K562 (cell line): ENCODE results near the gene CALM1. TPM values are rescaled to one million over a fixed set of nuclear protein-coding genes. Genes with fewer than 3 reads are reported as not detected.

ENCODE experiments used
- CREB3 ChIP-seq: fragments of 450-650 bp; conservative IDR thresholded peaks from 2 replicates; pipeline ENCODE4 v1.6.1; 2016; ENCODE audit warnings: missing genetic modification characterization, low read depth, mild to moderate bottlenecking, missing compliant biosample characterization, moderate library complexity
- CTCF ChIP-seq, 3 experiments: IDR thresholded peaks in 2 of 3; conservative IDR thresholded peaks in 1 of 3; 2 replicates each; pipeline ENCODE4 v1.5.1; 2011 to 2012; ENCODE audit warnings: low read length in 3 of 3, mild to moderate bottlenecking in 3 of 3, control low read depth in 2 of 3, improper control_type of control experiment in 1 of 3, inconsistent platforms in 1 of 3, low read depth in 1 of 3, mixed read lengths in 1 of 3, moderate library complexity in 1 of 3; ENCODE audit not compliant: insufficient read depth in 2 of 3
- FOXP1 ChIP-seq: sonication (generic); formaldehyde crosslinking; IDR thresholded peaks from 2 replicates; pipeline ENCODE4 v1.8.0; 2022; ENCODE audit warnings: mild to moderate bottlenecking, missing genetic modification reagents
- HMG20A ChIP-seq: fragments of 450-650 bp; formaldehyde crosslinking; conservative IDR thresholded peaks from 2 replicates; pipeline ENCODE4 v1.4.0; 2020; ENCODE audit warnings: mild to moderate bottlenecking, mixed read lengths
- KLF13 ChIP-seq: fragments of 450-650 bp; IDR thresholded peaks from 2 replicates; pipeline ENCODE4 v1.6.1; 2016; ENCODE audit warnings: missing genetic modification characterization, low read depth, mild to moderate bottlenecking, missing compliant biosample characterization, moderate library complexity, borderline replicate concordance
- NFE2L1 ChIP-seq: fragments of 450-650 bp; IDR thresholded peaks from 2 replicates; pipeline ENCODE4 v1.6.1; 2016; ENCODE audit warnings: missing genetic modification characterization, low read depth, mild to moderate bottlenecking, missing compliant biosample characterization, moderate library complexity, borderline replicate concordance
- NR3C1 ChIP-seq: sonication (generic); formaldehyde crosslinking; IDR thresholded peaks from 2 replicates; pipeline ENCODE4 v1.8.1; 2022; ENCODE audit warnings: missing genetic modification reagents
- PRDM10 ChIP-seq: fragments of 450-650 bp; IDR thresholded peaks from 2 replicates; pipeline ENCODE4 v1.6.1; 2018; ENCODE audit not compliant: partially characterized antibody
- SMAD1 ChIP-seq: fragments of 150-350 bp; IDR thresholded peaks from 2 replicates; pipeline ENCODE4 v1.6.1; 2014; ENCODE audit warnings: low read length, low read depth; ENCODE audit not compliant: partially characterized antibody
- SMAD4 ChIP-seq: fragments of 250-450 bp; sonication (Bioruptor Pico); conservative IDR thresholded peaks from 2 replicates; pipeline ENCODE4 v1.8.0; 2021; ENCODE audit warnings: inconsistent platforms, mild to moderate bottlenecking, moderate library complexity
- SUPT5H ChIP-seq: fragments of 450-650 bp; IDR thresholded peaks from 2 replicates; pipeline ENCODE4 v1.6.1; 2016
- TAF7 ChIP-seq: fragments of 450-650 bp; IDR thresholded peaks from 2 replicates; pipeline ENCODE4 v1.6.1; 2016; ENCODE audit warnings: missing genetic modification characterization, missing compliant biosample characterization
- TBP ChIP-seq: optimal IDR thresholded peaks from 2 replicates; pipeline ENCODE3; 2011; ENCODE audit warnings: low read depth, low read length, improper control_type of control experiment
- UBTF ChIP-seq, 2 experiments: IDR thresholded peaks; 2 replicates each; pipeline ENCODE4 v1.6.1; 2012; ENCODE audit warnings: improper control_type of control experiment in 2 of 2, low read depth in 2 of 2, low read length in 2 of 2, borderline replicate concordance in 1 of 2
- ZKSCAN8 ChIP-seq: fragments of 200-800 bp; sonication (Bioruptor generic); IDR thresholded peaks from 2 replicates; pipeline ENCODE4 v1.6.1; 2016; ENCODE audit warnings: missing genetic modification characterization, missing compliant biosample characterization
- polyA plus RNA-seq, 8 experiments: library from polyadenylated mRNA; depleted of rRNA in 4 of 8; stranded (reverse) in 5 of 8; unstranded in 3 of 8; fragments of >200 nt; fragmentation: Nextera tagmentation in 2 of 8; fragmentation: Illumina TruSeq in 1 of 8; extraction: Ambion mirVana in 2 of 8; extraction: Trizol in 1 of 8; gene quantifications; 2 replicates each; pipeline versions ENCODE4 v1.2.1 to v1.2.3, GENCODE V29; 2011 to 2014; ENCODE audit warnings: inconsistent platforms in 1 of 8, missing spikeins in 1 of 8
- total RNA-seq, 7 experiments: library from RNA; depleted of rRNA in 6 of 7; stranded (reverse); fragments of >200 nt in 6 of 7; fragmentation: Illumina TruSeq in 2 of 7; extraction: Trizol in 2 of 7; gene quantifications; 2 replicates each; pipeline versions ENCODE4 v1.2.1 to v1.2.3, GENCODE V29; 2011 to 2021; ENCODE audit warnings: low replicate concordance in 1 of 7

Gene CALM1
- total and polyA plus RNA-seq, 9 of the 15 experiments (the other 6 are each of a cell fraction or from before 2014, with no cell fraction given), result 48.0 to 269 (median 158) TPM

GRCh38 chr14:90396341-90397339 lies at the start of gene CALM1 (continued):
- no peak for TF ChIP-seq KLF13
- peak; percentile 90 for TF ChIP-seq PRDM10
- TF ChIP-seq SMAD4 (CRISPR knock-in tag), result peak; percentile 96
- TF ChIP-seq NFE2L1 (tag), result no peak
- no peak for TF ChIP-seq CTCF (IDR thresholded peaks at IDR 0.05 in 2 of 3, conservative IDR thresholded peaks at IDR 0.05 in 1 of 3; ENCODE audit: insufficient read depth in 2 of 3, low read depth in 1 of 3, low read length in 3 of 3)
- TF ChIP-seq CREB3 (tag), result no peak
- TF ChIP-seq SMAD1, result peak; percentile 58
- no peak for TF ChIP-seq UBTF (IDR thresholded peaks at IDR 0.05; ENCODE audit: borderline replicate concordance in 1 of 2, low read depth in 2 of 2, low read length in 2 of 2)
- peak; percentile 97 for TF ChIP-seq SUPT5H
- peak; percentile 56; the same call in 1 of the 2 replicates for TF ChIP-seq TAF7 (tag)
- no peak for TF ChIP-seq HMG20A (CRISPR knock-in tag)
- TF ChIP-seq TBP, result peak; percentile 99
- TF ChIP-seq ZKSCAN8 (CRISPR knock-in tag), result no peak
- TF ChIP-seq FOXP1 (CRISPR knock-in tag), result peak; percentile 43; the same call in 1 of the 2 replicates
- peak; percentile 66; the same call in 1 of the 2 replicates for TF ChIP-seq NR3C1 (CRISPR knock-in tag)
